Activated CD4-positive, CD25-positive, alpha-beta regulatory T cell (primary cell): ENCODE measurements around the gene IL23R.
"Not testable (repeated sequence)": the region's sequence is repeated elsewhere in the genome, so short reads cannot be mapped to it uniquely, and the experiment has no call there.

Source experiments
- DNase-seq, 4 experiments: peaks; one replicate each; lab custom pipeline; 2025; lab: John Stamatoyannopoulos, UW

Gene IL23R, protein sequence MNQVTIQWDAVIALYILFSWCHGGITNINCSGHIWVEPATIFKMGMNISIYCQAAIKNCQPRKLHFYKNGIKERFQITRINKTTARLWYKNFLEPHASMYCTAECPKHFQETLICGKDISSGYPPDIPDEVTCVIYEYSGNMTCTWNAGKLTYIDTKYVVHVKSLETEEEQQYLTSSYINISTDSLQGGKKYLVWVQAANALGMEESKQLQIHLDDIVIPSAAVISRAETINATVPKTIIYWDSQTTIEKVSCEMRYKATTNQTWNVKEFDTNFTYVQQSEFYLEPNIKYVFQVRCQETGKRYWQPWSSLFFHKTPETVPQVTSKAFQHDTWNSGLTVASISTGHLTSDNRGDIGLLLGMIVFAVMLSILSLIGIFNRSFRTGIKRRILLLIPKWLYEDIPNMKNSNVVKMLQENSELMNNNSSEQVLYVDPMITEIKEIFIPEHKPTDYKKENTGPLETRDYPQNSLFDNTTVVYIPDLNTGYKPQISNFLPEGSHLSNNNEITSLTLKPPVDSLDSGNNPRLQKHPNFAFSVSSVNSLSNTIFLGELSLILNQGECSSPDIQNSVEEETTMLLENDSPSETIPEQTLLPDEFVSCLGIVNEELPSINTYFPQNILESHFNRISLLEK

DNA sequence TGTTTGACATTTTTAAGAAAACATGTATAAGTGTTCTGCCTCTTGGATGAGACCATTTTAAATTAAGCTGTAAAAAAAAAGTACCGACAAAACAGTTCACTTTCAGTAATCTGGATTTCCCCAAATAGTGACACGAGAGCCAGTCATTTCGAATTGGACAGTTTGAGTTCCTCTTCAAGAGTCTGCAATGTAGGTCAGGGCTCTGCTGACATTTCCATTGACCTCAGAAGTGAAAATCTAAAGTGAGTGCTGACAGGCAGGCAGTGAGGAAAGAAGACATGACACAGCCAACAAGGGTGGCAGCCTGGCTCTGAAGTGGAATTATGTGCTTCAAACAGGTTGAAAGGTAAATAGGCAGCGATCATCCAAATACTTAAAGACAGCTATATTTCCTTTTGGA, at the start of gene IL23R:
IL23R (plus strand) TSS at position 259 of the 400 bp plus-strand sequence. CDS start 1,667 bp downstream, outside the sequence.
- DNase-seq, result no peak

DNA sequence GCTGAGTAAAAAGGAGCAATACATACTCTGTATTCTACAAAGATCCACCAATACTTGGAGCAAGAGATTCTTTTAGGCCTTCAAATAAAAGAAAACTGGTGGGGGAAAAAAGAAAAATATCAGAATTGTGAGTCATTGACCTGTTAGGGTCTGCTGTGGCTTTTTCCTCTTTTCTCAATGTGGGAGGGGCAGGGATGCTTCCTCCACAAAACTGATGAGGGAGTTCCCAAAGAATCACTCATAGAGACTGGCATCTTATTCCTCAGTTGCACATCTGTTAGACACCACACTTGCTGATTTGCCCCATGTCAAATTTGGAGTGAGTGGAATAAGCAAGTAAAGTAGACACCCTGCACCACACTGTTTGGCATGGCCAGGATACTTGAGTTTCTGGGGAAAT, 48.1 kb upstream of the IL23R start:
- DNase-seq, result no peak

DNA sequence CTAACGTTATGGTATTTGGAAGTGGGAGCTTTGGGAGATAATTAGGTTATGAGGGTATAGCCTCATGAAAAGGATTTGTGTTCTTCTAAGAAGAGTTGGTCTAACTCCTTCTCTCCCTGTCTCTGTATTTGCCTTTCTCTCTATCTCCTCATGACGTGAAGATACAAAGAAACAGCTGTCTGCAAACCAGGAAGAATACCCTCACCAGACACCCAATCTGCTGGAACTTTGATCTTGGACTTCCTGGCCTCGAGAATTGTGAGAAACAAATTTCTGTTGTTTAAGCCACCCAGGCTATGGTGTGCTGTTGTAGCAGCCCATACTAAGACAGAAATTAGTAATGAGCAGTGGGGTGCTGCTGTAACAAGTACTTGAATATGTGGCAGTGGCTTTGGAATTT, 47.6 kb upstream of the IL23R start:
- no peak for DNase-seq

DNA sequence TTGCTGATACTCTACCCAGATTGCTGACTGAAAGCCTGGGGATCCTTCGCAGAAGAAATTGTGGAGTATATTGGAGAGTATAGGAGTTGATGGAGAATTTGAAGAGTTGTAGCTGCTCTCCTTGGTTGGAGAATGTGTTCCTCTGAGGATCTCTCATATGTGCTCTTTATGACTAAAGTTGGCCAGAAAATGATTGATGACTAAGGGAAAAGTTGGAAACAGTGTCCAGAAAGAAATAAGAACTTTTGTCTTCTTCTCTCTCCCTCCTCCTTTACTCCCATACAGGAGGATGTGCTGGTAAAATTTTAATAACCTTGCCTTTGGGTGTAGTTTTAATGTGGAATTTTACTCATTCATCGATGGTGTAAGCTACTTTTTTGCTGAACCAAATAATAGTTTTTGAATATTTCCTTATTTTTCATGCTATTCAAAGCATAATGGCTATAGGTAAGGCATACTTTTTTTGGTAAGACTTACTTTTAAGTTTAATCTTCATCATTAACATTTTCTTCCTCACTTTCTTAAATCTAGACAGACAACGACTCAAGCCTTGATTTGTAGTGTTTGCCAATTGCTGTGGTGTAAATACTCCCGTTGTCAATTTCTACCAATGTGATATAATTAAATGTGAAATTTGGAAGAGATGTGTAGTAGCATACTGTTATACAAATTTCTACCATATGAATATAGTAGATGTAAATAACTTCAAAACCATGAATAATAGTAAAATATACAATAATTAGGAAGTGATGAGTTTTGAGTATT, 45.2 kb upstream of the IL23R start:
- no peak for DNase-seq

DNA sequence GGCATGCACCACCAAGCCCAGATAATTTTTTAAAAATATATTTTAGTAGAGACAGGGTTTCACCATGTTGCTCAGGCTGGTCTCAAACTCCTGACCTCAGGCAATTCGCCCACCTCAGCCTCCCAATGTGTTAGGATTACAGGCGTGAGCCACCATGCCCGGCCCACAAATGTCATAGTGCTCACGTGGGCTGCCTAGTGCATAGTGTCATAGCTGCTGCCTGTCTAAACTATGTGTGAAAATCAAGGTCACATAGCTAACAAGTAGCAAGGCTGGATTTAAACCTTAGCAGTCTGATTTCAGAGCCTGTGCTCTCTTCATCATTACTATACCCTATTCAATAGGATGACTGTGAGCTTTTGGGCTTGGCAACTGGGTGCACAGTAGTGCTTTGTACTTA, 41.8 kb upstream of the IL23R start:
- no peak for DNase-seq

DNA sequence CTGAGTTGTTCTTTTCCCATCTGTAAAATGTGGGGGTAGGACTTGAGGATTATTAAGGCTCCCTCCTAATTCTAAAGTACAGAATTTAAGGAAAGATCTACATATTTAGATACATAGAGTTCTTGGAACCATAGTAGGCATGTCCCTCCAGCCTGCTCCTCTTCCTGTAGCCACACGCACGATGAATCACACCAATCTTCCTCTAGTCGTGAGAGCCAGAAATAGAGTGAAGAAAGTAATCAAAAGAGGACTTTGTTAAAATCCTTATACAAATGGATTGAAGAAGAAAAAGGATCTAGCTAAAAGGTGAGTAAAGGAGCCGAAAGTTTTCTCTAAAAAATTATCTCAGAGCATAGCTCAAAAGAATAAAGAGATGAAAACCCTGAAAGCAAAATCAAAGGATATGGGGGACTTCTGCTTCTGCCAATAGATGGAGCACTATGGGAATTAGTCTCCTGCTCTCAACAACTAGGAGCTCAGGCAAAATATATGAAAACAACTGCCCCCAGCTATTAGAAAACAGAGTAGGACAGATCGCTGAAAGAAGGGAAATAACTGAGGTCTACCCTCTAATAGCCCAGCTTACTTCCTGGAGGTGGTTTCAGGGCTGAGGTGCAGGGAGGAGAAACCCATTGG, 40.0 kb upstream of the IL23R start:
- no peak for DNase-seq

DNA sequence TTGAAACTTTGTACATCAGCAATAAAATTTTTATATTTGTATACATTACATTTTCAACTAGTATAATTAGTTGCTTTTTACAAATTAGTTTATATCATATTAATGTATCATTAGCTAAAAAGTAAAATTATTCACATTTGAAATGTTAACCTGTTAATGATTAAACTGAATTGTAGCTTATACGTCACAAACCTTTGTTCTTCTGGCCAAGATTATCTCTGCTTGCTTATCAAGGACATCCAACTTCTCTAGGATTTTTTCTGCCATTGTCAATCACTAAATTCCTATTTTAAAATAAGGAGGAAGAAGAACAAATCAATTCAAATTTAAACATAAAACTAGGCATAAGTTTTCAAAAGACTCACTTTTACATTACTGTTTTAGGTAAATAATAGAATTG, 39.3 kb upstream of the IL23R start:
- DNase-seq, result no peak

DNA sequence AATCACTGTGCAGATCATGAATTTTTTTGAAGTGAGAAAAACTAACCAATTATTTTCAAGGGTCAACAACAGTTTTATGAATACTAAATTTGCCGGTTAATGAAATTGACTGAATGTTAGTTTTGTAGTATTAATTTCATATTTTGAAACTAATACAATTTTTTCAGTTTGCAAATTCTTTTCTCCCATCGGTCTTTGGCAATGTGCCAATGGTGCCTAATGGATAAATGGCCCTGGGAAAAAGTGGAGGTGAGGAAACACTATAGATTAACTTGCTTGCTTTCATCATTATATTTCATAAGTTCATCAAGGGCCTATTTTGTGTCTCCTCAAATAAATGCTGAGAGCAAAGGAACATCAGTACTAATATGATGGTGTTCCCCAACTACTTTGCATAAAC, 35.6 kb upstream of the IL23R start:
- no peak for DNase-seq

DNA sequence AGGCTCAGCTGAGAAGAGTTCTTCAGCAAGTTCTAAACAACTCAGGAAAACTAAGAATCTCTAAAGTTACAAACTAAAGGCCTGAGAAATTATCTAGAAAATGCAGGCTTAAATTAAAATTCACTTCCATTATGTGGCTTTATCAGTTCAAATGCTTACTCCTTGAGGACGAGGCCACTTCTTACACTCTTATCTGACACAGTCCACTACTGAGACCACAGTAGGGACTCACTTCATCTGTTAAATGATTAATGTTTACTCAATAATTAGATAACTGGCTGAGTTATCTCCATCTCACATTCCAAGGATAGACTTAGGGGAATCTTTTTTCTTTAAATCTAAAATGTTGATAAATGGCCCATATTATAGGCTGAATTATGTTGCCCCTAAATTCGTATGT, 33.1 kb upstream of the IL23R start:
- no peak for DNase-seq

DNA sequence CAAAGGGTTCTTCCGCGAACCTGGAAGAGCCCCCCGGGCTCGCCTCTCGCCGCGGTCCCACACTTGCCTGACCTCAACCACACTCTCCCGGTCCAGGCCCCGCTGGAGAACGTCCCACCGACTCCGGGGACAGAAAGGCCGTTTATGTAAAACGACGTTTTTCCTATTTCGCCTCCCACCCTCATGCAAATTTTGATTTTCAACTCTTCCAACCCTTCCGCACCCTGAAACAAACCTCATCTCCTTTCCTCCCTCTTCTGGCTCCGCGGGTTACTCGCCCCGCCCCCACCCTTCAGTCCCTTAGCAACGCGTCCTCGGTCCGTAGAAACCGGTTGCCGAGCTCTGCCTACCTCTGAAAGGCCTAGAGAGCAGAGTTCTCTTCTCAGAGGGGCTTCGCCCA, 31.6 kb upstream of the IL23R start, which contains the start of gene C1orf141:
C1orf141 (minus strand) TSS at position 276 of the 400 bp plus-strand sequence. CDS start 7,730 bp downstream, outside the sequence.
- DNase-seq, result no peak

DNA sequence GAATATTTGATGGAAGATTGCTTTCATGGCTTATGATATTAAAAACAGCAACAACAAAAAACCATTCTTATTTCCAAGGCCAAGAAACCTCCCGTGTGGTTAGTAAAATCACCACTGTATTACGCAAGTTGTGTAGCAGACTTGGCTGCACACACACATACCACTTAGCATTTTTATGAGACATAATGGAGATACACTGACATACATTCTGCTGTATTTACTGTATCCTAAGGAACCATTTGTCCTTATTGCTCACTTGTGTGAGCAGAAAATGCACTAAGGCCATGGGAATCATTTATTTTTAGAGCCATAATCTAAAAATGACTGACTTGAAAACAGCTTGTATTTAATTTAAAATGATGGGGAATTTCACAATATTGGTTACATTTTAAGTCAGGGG, 30.9 kb upstream of the IL23R start:
- no peak for DNase-seq

DNA sequence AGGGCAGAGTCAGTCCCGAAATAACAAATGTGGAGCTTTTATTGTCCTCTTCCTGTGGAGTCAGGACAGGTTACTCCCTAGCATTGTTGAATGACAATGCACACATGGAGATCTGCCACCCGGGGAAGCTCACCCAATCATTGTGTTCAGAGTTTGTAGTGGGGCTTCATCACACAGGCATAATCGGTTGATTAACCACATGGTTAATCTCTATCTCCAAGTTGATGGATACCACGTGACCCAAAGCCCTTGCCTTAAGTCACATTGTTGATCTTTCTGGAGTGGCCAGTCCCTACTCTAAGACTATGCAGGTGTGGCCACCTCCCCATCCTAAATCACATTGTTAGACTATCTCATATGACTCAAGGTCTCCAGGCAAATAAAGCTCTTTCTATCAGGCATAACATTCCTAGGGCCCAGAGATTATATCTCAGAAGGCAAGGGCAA, 28.9 kb upstream of the IL23R start:
- DNase-seq, result no peak

DNA sequence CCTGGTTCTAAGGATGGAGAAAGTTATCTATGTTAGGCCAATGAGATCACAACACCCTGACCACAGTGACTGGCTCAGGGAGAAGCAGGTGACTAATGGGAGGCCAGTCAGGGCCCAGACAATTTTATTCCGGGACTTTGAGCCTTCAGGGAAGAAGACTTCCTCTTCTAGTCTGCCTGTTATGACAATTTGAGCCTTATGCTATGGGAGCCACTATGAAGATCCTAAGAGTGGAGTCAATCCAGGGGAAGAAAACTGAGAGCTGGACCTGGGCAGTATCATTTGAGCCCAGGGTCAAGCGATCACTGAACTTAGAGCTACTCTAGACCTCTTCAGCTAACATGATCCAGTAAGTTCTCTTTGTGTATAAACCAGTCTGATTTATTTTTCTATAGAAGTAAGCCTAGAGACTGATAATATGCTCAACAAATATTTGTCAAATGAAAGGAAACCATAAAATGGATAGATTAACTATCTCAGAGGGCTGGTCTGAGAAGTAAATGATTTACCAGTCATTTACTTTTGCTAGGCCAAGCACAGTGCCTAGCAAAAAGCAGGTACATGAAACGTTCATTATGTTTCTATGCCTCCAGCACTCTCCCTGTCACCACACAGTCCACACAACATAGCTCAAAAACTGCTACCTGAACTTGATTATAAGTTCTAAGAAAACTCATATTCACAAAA, 27.3 kb upstream of the IL23R start:
- no peak for DNase-seq

DNA sequence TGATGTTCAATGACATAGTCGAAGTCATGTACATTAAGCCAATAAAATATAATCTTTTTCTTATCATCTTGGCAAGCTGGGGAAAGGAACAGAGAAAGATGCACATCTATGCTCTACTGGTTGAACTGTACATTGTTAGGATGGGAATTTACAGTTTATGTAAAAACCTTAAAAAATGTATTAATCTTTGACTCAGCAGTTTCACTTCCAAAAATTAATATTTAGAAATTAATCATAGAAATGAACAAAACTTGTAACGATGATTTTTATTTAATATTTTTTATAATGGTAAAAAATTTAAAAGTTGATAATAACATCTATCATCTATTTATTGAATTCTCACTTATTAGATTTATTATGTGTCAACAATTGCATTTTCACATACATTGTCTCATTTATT, 25.8 kb upstream of the IL23R start:
- DNase-seq, result no peak

DNA sequence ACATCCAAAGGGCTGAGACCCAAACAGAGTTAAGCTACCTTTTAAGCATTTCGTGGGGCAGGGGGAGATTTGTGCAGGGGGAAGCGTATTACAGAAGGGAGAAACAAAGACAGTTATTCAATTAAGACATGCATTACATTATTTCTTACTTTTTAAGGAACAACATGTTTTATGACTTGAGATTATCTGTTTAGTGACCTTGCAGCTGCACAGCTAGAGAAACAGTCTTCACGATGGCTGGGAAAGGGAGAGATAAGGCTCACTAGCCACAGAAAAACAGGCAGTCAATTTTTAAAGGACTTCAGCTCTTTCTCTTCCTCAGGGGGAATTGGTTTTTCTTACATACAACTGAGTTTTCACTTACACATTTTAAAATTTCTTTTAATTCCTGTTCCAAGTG, 24.4 kb upstream of the IL23R start:
- DNase-seq, result not testable (repeated sequence)

DNA sequence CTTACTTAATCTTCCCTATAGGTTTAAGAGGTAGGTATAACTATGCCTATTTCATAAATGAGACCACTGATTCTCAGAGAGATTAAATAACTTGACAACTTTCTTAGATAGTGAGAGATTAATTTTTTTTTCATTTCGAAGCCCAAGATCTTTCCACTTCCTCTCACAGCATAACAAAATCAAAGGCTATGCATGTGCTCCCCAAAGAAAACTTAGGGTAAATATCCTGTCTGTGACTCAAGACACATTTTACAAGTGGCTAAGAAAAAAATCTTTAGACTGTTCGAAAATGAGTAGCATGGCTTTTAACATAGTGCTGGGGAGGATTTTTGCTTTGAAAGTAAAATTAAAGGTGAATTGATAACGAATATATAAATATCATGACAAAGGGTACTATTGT, 23.3 kb upstream of the IL23R start:
- DNase-seq, result no peak

DNA sequence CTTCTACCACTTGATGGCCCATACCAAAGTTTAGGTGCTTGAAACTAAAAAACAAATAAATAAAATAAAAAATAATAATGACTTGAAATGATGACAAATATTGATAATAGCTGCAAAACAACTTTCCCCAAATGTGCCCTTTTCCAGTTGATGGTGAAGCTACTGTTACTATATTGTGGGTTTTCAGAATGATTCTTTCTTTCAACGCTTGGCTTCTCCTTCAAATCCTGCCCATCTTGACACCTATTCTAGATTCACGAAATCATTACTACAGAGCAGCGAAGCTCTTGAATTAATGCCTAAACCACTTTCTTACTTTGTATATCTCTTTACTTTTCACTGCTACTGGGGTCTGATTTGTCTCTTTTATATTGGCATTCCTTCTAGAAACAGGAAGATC, 22.3 kb upstream of the IL23R start:
- no peak for DNase-seq

DNA sequence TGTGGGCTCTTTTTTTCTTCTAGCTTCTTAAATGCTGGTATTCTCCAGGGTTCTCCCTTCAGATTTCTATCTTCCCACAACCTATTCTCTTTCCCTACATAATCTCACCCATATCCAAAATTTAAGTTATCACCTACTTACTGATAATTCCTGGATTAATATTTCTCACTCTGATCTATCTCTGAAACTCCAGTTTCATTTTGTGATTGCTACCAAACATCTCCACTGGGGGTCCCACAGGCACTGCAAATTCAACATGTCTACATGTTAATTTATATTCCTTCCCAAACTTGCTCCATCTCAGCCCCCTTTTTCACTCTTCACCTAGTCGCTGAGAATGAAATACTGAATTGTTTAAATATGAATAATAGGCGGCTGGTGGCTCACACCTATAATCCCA, 21.6 kb upstream of the IL23R start:
- no peak for DNase-seq

DNA sequence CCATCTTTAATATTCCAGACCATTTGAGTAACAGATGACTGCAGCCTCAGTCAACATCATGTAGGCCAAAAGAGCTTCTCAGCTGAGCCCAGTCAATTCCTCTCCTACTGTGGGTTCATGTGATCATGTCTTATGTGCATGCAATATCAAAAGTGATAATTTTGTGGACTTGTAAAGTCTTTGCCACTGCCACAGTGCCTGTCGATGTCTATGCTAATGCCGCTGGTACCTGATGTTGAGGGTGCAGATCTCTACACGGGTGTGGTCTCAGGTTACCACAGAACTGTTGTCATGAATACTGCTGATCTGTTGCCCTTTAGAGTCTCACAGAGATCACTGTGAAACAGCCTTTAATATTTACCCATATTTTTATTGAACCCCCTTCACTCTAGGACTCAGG, 20.2 kb upstream of the IL23R start:
- DNase-seq, result no peak

DNA sequence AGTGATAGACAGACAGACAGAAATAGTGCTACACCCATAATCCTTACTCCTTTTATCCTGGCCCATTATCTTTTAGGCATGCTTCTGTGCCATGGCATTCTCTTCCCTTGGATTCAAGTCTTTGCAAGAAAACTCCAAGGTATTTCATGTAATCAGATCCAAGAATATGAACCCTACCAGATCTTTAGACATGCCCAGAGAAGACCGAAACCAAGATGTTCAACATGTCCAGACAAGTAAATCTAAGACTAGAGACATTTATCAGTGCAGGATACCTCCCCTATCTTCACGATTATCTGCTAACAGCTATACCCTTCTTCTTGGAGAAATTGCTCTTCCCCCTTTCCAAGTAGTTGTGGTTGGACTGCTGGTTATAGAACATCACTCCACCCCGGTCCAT, 19.7 kb upstream of the IL23R start:
- no peak for DNase-seq

DNA sequence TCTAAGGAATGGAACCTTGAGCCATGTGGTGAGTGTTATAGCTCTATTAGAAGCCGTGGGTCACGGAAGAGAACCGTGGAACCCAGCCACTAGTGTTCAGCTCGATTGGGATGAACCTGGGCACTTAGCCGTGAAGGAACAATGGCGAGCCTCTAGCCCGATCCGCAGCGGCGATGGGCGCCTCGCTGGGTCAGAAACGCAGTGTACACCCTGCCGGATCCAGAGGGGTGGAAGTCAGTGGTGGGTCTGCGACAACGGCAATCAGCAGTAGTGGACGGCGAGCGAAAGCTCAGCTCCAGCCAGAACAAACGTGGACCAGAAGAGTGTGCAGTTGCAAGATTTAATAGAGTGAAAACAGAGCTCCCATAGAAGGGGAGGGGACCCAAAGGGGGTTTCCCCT, 18.3 kb upstream of the IL23R start:
- DNase-seq, result not testable (repeated sequence)
